Smooth muscle cell (in vitro differentiated cells): ENCODE results near the gene PCMT1. TPM values are rescaled to one million over a fixed set of nuclear protein-coding genes. Genes with fewer than 3 reads are reported as not detected.

Source experiments
- DNase-seq: peaks from one replicate; lab custom pipeline; 2025; ENCODE audit not compliant: unreplicated experiment; lab: John Stamatoyannopoulos, UW
- H2AFZ ChIP-seq: fragments of 200-600 bp; sonication (generic); 2 replicates; pipeline ENCODE4 v1.6.0; 2016; ENCODE audit warnings: antibody characterized with exemption, low read depth, mild to moderate bottlenecking
- H3F3A ChIP-seq: fragments of 200-600 bp; sonication (generic); 2 replicates; pipeline ENCODE4 v1.6.0; 2017; ENCODE audit warnings: antibody characterized with exemption, low read depth
- H3K27ac ChIP-seq: fragments of 200-600 bp; sonication (generic); 2 replicates; pipeline ENCODE4 v1.5.1; 2016; ENCODE audit warnings: low read depth, mild to moderate bottlenecking
- H3K27me3 ChIP-seq: fragments of 200-600 bp; sonication (generic); 2 replicates; pipeline ENCODE4 v1.6.1; 2016; ENCODE audit warnings: low read depth, mild to moderate bottlenecking
- H3K36me3 ChIP-seq: fragments of 200-600 bp; sonication (generic); 2 replicates; pipeline ENCODE4 v1.5.1; 2016; ENCODE audit warnings: low read depth
- H3K4me1 ChIP-seq: fragments of 200-600 bp; sonication (generic); 2 replicates; pipeline ENCODE4 v1.5.1; 2016; ENCODE audit warnings: low read depth
- H3K4me2 ChIP-seq: fragments of 200-600 bp; sonication (generic); 2 replicates; pipeline ENCODE4 v1.6.0; 2016; ENCODE audit warnings: mild to moderate bottlenecking
- H3K4me3 ChIP-seq: fragments of 200-600 bp; sonication (generic); 2 replicates; pipeline ENCODE4 v1.5.1; 2016; ENCODE audit warnings: mild to moderate bottlenecking
- H3K79me2 ChIP-seq: fragments of 200-600 bp; sonication (generic); 2 replicates; pipeline ENCODE4 v1.6.0; 2016; ENCODE audit warnings: low read depth, mild to moderate bottlenecking
- H3K9ac ChIP-seq: fragments of 200-600 bp; sonication (generic); 2 replicates; pipeline ENCODE4 v1.6.0; 2016; ENCODE audit warnings: low read depth
- H3K9me3 ChIP-seq: fragments of 200-600 bp; sonication (generic); replicated peaks from 2 replicates; pipeline ENCODE4 v1.5.1; 2016; ENCODE audit warnings: low read depth
- H4K20me1 ChIP-seq: fragments of 200-600 bp; sonication (generic); 2 replicates; pipeline ENCODE4 v1.6.0; 2016; ENCODE audit warnings: low read depth
- WGBS: methylation state at CpG from one replicate; pipeline ENCODE4 v1.1.7; 2016; ENCODE audit warnings: low lambda C conversion rate; 5-methylcytosine and 5-hydroxymethylcytosine counted together
- polyA plus RNA-seq: library from polyadenylated mRNA; unstranded; fragments of >200 nt; fragmentation: Nextera tagmentation; extraction: Ambion mirVana; gene quantifications from 2 replicates; pipeline ENCODE4 v1.2.1, GENCODE V29; 2016
- total RNA-seq: library from RNA; depleted of rRNA; stranded (reverse); fragments of >200 nt; gene quantifications from 2 replicates; pipeline ENCODE4 v1.2.3, GENCODE V29; 2014
- TF ChIP-seq, protein P1 (sequence below): fragments of 200-600 bp; sonication (generic); IDR thresholded peaks from 2 replicates; pipeline ENCODE4 v1.5.1; 2017; ENCODE audit warnings: borderline replicate concordance, mild to moderate bottlenecking, antibody characterized with exemption; ENCODE audit not compliant: insufficient read depth, poor library complexity, severe bottlenecking

The PCMT1 gene
- total and polyA plus RNA-seq, 2 experiments from 2014 or later = 97.9 to 139 TPM

DNA sequence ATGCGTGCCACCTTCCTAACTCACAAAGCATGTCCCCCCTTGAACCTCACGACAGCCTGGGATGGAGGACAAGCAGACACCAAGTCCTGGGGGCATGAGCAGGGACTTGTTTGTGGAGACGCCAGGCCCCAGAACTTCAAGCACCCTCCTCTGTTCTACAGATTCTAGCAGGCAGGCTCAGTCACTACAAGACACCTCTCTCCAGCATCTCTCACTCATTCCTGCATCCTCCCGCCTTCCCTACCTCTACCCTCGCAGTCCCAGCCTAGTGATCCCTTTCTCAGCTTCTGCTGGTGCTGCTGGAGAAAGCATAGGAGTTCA, 110.9 kb downstream of the PCMT1 start:
- H3K79me2 ChIP-seq = peaks cover 58% of the 10 kb centered on the region
- 98% methylated on average over 5 of the region's 5 CpGs for WGBS
- no peak overlapping the region for H2AFZ ChIP-seq
- H3K36me3 ChIP-seq = no peaks in the 10 kb centered on the region
- TF ChIP-seq, protein P1, sequence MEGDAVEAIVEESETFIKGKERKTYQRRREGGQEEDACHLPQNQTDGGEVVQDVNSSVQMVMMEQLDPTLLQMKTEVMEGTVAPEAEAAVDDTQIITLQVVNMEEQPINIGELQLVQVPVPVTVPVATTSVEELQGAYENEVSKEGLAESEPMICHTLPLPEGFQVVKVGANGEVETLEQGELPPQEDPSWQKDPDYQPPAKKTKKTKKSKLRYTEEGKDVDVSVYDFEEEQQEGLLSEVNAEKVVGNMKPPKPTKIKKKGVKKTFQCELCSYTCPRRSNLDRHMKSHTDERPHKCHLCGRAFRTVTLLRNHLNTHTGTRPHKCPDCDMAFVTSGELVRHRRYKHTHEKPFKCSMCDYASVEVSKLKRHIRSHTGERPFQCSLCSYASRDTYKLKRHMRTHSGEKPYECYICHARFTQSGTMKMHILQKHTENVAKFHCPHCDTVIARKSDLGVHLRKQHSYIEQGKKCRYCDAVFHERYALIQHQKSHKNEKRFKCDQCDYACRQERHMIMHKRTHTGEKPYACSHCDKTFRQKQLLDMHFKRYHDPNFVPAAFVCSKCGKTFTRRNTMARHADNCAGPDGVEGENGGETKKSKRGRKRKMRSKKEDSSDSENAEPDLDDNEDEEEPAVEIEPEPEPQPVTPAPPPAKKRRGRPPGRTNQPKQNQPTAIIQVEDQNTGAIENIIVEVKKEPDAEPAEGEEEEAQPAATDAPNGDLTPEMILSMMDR = no peak
- peak overlapping the region; percentile 87 for H3K27ac ChIP-seq
- H3K4me3 ChIP-seq = no peak overlapping the region
- peaks cover 29% of the 10 kb centered on the region for H3K4me1 ChIP-seq
- no peak overlapping the region for H3K9ac ChIP-seq
- H4K20me1 ChIP-seq = peaks cover 11% of the 10 kb centered on the region
- H3F3A ChIP-seq = peaks cover 13% of the 10 kb centered on the region
- no peak for DNase-seq
- H3K9me3 ChIP-seq = no peaks in the 10 kb centered on the region
- no peak overlapping the region for H3K4me2 ChIP-seq
- no peaks in the 10 kb centered on the region for H3K27me3 ChIP-seq

Other genes with a start within 250 kb of the PCMT1 start
- 64.8 and 65.3 TPM in 2 replicates for gene PPIL4, start 203.7 kb upstream of the PCMT1 start, total RNA-seq
- 30.8 and 36.8 TPM in 2 replicates for gene PPIL4, start 203.7 kb upstream of the PCMT1 start, polyA plus RNA-seq
- gene GINM1, start 183.4 kb upstream of the PCMT1 start, total RNA-seq = 48.0 and 52.6 TPM in 2 replicates
- 45.9 and 46.8 TPM in 2 replicates for gene GINM1, start 183.4 kb upstream of the PCMT1 start, polyA plus RNA-seq
- 24.6 and 27.7 TPM in 2 replicates for gene KATNA1, start 101.0 kb upstream of the PCMT1 start, total RNA-seq
- 17.8 and 20.7 TPM in 2 replicates for gene KATNA1, start 101.0 kb upstream of the PCMT1 start, polyA plus RNA-seq
- gene LATS1, start 31.6 kb upstream of the PCMT1 start, total RNA-seq = 28.3 and 32.0 TPM in 2 replicates
- 8.5 and 10.0 TPM in 2 replicates for gene LATS1, start 31.6 kb upstream of the PCMT1 start, polyA plus RNA-seq
- gene NUP43, start 3.2 kb upstream of the PCMT1 start, total RNA-seq = 33.8 and 39.0 TPM in 2 replicates
- 5.9 and 8.3 TPM in 2 replicates for gene NUP43, start 3.2 kb upstream of the PCMT1 start, polyA plus RNA-seq
- 69.5 and 85.5 TPM in 2 replicates for gene LRP11, start 114.6 kb downstream of the PCMT1 start, total RNA-seq
- 62.0 and 75.3 TPM in 2 replicates for gene LRP11, start 114.6 kb downstream of the PCMT1 start, polyA plus RNA-seq
- gene RAET1E, start 148.4 kb downstream of the PCMT1 start, total RNA-seq = not detected in 2 replicates
- gene RAET1E, start 148.4 kb downstream of the PCMT1 start, polyA plus RNA-seq = not detected in 2 replicates
- 0.31 and 2.4 TPM in 2 replicates for gene RAET1G, start 173.4 kb downstream of the PCMT1 start, total RNA-seq
- 0.84 and 1.7 TPM in 2 replicates for gene RAET1G, start 173.4 kb downstream of the PCMT1 start, polyA plus RNA-seq
- gene ULBP2, start 192.3 kb downstream of the PCMT1 start, total RNA-seq = 8.8 and 9.8 TPM in 2 replicates
- 9.4 and 11.7 TPM in 2 replicates for gene ULBP2, start 192.3 kb downstream of the PCMT1 start, polyA plus RNA-seq
- 0.72 and 1.5 TPM in 2 replicates for gene ULBP1, start 214.2 kb downstream of the PCMT1 start, total RNA-seq
- 1.5 and 1.7 TPM in 2 replicates for gene ULBP1, start 214.2 kb downstream of the PCMT1 start, polyA plus RNA-seq